Activated CD8-positive, alpha-beta memory T cell treated with anti-CD3 and anti-CD28 coated beads, Interleukin-2, amount 50 U/mL, for 1 hour (primary cell): ENCODE data around the gene COL18A1.
"Not testable (repeated sequence)": the region's sequence is repeated elsewhere in the genome, so short reads cannot be mapped to it uniquely, and the experiment has no call there.

Source experiments
- DNase-seq: peaks from one replicate; pipeline ENCODE4 v3.0.0-alpha.2; 2020; ENCODE audit errors: extremely low read depth

The COL18A1 gene

GRCh38 chr21:45427331-45428271, 22.6 kb downstream of the COL18A1 start:
- no peak for DNase-seq

DNA sequence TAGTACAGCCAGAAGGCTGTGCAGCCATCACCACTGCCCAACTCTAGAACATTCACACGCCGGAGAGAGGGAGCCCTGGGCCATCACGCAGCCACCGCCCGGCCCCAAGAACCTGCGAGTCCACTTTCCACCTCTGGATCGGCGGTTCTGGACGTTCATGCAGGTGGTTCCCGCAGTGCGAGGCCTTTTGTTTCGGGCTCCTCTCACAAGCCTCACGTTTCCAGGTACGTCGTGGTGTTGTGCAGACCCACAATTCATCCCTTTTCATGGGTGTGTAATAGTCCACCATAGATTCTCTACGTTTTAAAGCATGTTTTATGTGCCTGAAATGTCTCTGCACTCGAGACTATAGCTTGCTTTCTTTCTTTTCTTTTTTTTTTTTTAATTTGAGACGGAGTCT, 23.6 kb downstream of the COL18A1 start:
- no peak for DNase-seq

- DNase-seq: no peak
Observed at GRCh38 chr21:45429221-45430175, 24.5 kb downstream of the COL18A1 start.

GRCh38 chr21:45430521-45431501, 25.8 kb downstream of the COL18A1 start:
- DNase-seq: no peak

DNA sequence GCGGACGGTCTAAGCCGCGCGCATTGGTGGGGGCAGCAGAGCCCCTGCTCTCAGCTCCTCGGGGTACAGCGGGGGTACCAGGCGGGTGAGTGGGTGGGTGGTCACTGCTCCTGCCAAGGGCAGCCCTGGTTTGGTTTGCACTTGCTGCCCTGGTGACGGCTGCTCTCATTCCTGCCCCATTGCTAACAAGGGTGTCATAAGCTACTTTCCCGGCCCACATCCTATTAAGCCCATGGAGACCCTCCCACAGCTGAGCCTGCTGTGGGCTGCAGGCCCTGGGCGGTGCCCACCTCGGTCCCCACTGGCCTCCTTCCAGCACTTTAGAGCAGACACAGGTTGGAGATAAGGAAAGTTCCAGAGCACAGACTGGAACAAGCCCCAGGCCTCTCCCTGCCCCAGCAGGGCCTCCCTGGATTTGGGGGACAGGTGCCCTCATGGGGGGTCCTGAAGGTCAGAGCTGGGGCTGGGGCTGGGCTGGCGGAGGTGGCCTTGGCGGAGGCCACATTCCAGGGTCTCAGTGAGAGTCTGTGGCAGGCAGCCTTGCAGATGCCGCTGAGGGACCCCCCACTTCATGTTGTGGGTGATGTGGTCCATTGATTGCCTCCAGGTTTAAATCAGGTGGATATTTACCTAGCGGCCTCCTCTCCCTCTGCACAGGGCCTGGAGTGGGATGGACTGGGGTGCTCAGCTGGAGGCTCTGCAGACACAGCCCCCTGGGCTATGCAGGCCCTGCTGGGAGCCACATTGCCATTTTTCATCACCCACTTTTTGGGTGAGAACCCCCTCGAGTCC, 27.0 kb downstream of the COL18A1 start:
- no peak for DNase-seq

DNA sequence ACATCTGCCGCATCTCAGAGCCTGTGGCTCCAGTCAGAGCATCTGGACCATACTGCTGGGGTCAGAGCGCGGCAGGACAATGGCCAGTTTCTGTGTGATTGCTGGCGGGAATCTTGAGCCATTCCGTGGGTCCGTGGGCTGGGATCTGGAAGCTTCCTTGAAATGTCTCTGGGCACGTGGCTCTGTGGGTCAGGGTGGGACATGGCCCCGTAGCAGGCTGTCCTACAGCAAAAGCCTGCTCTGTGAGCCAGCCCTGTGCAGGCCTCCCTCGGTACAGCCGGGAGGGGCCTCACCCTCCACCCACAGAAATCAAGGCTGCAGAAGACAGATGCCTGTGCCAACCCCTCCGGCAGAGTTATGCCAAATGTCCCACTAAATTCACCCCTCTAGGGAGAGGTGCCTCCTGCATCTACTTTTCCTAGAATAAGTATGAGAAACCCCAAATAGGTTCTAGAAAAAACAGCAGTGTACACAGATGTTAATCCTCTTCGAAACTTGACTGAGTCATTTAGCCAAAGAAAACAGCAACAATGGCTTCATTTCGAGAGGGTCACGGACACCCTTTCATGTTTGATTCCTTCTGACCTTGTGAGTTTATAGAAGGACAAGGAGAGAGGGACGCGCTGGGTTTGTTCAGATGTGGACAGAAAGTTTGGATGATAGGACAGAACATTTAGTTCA, 27.8 kb downstream of the COL18A1 start:
- no peak for DNase-seq

GRCh38 chr21:45433301-45433700, 28.3 kb downstream of the COL18A1 start:
- DNase-seq: no peak

GRCh38 chr21:45433911-45434644, 29.1 kb downstream of the COL18A1 start:
- DNase-seq: no peak

- DNase-seq: no peak
Observed at GRCh38 chr21:45434645-45435217, 29.8 kb downstream of the COL18A1 start.

GRCh38 chr21:45435405-45435981, 30.5 kb downstream of the COL18A1 start:
- no peak for DNase-seq

DNA sequence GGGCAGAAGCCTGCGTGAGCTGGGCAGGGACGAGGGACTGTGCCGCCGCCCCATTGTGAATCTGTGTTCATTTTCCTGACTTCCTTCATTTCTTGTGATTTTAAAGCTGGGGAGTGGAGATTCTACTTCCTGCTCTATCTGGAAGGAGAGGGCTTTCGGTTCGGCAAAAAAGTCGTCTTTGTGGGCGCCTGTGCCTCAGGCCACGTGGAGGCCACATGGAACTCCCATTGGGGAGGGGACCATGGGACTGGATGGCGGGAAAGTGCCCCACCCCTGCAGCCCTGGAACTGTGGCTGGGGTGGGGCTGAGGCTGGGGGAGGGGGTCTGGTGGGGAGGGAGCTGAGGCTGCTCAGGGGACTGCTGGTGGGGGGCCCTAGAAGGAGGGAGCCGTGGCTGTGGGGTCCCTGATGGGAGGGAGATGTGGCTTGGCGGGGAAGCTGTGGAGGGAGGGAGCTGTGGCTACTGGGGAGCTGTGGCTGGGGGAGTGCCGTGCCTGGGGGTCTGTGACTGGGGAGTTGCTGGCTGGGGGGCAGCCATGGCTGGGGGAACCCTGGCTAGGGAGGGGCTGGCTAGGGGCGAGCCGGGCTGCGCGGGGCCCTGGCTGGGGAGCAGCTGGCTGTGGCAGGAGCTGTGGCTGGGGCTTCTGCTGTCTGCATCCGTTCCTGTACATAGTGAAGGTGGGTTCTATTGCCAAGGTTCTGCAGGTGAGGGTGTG, 31.5 kb downstream of the COL18A1 start:
- no peak for DNase-seq

- DNase-seq: not testable (repeated sequence)
Observed at GRCh38 chr21:45437844-45438243, 32.9 kb downstream of the COL18A1 start.

DNA sequence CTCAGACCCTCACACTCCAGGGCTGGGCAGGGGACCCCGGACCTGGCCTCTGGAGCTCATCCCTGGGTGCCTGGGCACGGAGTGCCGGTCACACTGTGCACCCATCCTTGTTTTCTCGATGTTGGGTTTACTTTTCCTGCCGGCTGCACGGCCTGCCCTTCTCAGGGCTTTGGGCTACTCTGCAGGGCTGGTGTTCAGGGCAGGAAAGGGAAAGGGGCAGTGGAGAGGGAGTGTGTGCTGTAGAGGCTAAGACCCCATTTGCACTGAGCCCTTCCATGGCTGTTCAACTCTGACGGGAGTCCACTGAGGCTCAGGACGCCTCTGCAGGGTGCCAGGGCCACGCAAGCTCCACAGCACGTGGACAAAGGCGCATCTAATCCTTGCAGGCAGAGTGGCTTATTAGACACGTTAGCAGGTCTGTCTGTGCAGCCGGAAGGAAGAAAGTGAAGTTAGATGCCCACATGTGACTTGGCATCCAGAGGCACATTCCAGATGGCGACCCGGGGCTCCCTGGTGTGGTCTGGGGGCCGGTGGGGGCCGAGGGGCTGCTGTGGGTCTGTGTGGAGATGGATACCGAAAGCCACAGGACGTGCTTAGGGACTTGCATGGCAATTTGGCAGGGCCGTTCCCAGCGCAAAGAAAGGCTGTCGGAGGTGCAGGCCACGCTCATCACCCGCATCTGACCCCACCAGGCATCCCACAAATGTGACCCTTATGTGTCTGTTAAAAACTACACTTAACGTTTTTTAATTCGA, 33.6 kb downstream of the COL18A1 start:
- DNase-seq: no peak

DNA sequence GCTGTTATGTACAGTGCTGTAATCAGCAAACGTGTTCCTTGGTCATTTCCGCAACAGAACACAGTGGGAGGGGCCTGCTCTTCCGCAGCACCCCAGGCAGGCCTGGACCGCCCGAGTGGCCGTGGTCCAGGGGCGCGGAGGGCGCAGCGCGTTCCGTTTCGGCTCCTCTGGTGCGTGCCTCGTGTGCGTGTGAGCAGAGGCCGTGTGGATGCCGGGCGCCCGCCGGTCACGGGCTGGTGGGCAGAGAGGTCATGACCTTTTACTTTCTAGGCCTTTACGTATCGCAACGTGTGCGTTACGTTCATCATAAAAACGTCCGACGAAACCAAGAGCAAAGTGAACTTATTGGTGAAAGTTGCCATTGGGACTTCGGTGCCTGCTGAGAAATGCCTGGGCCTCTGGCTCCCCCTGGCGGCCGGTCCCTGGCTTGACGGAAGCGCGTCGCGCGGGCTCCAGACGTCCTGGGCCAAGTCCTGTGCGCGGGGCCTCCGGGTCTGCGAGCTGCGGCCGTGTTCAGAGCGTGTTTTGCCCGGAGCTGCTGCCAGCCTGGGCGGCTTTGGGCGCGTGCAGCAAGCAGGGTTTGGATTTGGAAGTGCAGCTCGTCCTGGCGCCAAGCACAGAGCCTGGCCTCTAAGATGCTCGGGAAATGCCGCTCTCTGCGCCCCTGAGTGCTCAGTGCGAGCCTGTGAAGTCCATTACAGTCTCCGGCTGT, 34.4 kb downstream of the COL18A1 start:
- peak; percentile 43 for DNase-seq

GRCh38 chr21:45439901-45440461, 35.0 kb downstream of the COL18A1 start:
- no peak for DNase-seq

DNA sequence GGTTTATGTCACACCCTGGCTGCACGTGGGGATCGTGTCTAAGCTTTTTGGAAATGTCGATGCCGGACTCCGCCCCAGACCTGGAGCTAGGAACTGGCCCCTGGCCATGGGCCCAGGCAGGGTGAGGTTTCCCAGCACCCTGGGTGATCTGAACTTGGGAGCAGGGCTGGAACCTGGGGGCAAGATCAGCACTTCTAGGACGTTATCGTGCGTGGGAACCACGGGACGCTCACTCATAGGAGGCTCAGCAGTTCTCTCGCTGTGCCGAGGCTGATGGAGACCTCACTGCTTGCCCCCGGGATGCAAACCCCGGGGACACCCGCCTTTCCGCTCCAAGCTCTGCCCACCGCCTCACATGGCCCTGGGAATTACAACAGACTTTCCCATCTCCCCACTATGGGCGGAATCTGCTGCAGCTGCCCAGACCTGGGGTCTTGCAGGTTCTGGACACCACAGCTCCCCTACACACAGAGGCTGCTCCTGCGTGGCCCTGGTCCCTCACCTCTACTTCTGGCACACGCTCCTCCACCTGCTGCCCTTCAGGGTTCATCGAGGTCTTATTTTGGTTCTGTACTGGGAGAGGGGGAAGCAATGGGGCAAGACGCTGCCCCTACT, 35.9 kb downstream of the COL18A1 start:
- DNase-seq: no peak
